IPS DF 6.9 (cell line): ENCODE measurements around the gene GPRIN1.
"Not testable (repeated sequence)": the region's sequence is repeated elsewhere in the genome, so short reads cannot be mapped to it uniquely, and the experiment has no call there.

Source experiments
- DNase-seq: peaks from one replicate; pipeline ENCODE4 v3.0.0-alpha.2; 2013; ENCODE audit warnings: low read depth, low spot score
- H3K27ac ChIP-seq: one replicate; pipeline ENCODE4 v1.5.1; 2013; ENCODE audit warnings: low read length, control low read depth
- H3K27me3 ChIP-seq: 2 replicates; pipeline ENCODE4 v1.6.1; 2013; ENCODE audit warnings: mild to moderate bottlenecking, low read length; ENCODE audit not compliant: control insufficient read depth, insufficient read depth
- H3K36me3 ChIP-seq: 2 replicates; pipeline ENCODE4 v1.6.1; 2013; ENCODE audit warnings: low read length; ENCODE audit not compliant: control insufficient read depth, insufficient read depth
- H3K4me1 ChIP-seq: 2 replicates; pipeline ENCODE4 v1.6.1; 2013; ENCODE audit warnings: low read length; ENCODE audit not compliant: control insufficient read depth, insufficient read depth
- H3K4me3 ChIP-seq: 2 replicates; pipeline ENCODE4 v1.5.1; 2013; ENCODE audit warnings: mild to moderate bottlenecking, low read length
- H3K9me3 ChIP-seq: 2 replicates; pipeline ENCODE4 v1.6.1; 2013; ENCODE audit warnings: low read length, inconsistent platforms; ENCODE audit not compliant: control insufficient read depth, insufficient read depth
- WGBS: extraction: QIAGEN DNeasy Blood & Tissue Kit; methylation state at CpG from one replicate; pipeline ENCODE4 v1.1.7; 2013; ENCODE audit warnings: mixed read lengths, missing lambda C conversion rate; ENCODE audit not compliant: insufficient read length, insufficient coverage; 5-methylcytosine and 5-hydroxymethylcytosine counted together

Gene GPRIN1

DNA sequence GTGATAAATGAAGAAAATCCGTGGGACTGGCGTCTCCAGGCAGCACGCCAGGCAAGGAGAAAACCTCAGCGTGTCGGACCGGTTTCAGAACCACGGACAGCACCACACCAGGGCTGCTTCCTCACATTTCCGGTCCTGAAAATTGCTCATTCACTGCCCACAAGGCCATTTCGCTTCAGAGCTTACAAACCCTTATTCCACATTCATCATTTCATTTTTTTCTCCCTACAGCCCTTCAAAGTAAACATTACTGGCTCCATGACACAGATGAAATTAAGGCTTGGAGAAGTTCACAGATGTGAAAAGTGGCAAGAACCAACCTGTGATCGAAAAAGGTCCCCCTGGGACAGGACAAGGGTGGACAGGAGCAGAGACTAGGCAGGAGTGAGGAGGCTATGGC, 1.5 kb upstream of the GPRIN1 start:
- H3K4me3 ChIP-seq = no peak overlapping the region
- WGBS = no CpG with 5 or more reads among the region's 10 CpGs
- peaks cover 2% of the 10 kb centered on the region; the same call in 1 of the 2 replicates for H3K4me1 ChIP-seq
- no peak overlapping the region for H3K27ac ChIP-seq
- H3K9me3 ChIP-seq = no peaks in the 10 kb centered on the region
- H3K27me3 ChIP-seq = no peaks in the 10 kb centered on the region; the same call in 1 of the 2 replicates
- no peaks in the 10 kb centered on the region for H3K36me3 ChIP-seq
- no peak for DNase-seq

DNA sequence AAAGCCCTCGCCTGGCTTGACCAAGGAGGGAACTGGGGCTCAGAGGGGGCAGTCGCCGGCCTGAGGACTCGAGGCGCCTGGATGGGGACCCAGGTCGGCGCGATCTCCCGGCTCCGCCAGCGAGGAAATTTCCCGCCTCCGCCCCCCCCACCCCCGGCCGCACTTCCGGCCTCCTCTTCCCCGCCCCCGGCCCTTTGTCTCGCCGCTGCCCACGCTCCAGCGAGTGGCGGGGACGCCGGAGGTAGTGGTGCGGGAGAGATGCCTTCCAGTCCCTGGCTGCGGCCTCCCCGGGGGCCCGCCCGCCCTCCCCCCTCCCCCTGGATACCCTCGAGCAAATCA, 448 bp upstream of the GPRIN1 start:
- H3K36me3 ChIP-seq = no peaks in the 10 kb centered on the region
- H3K4me1 ChIP-seq = peaks cover 2% of the 10 kb centered on the region; the same call in 1 of the 2 replicates
- peak overlapping the region; percentile 35; the same call in 1 of the 2 replicates for H3K4me3 ChIP-seq
- no peaks in the 10 kb centered on the region; the same call in 1 of the 2 replicates for H3K27me3 ChIP-seq
- no peaks in the 10 kb centered on the region for H3K9me3 ChIP-seq
- no CpG with 5 or more reads among the region's 31 CpGs for WGBS
- no peak overlapping the region for H3K27ac ChIP-seq
- DNase-seq = no peak

DNA sequence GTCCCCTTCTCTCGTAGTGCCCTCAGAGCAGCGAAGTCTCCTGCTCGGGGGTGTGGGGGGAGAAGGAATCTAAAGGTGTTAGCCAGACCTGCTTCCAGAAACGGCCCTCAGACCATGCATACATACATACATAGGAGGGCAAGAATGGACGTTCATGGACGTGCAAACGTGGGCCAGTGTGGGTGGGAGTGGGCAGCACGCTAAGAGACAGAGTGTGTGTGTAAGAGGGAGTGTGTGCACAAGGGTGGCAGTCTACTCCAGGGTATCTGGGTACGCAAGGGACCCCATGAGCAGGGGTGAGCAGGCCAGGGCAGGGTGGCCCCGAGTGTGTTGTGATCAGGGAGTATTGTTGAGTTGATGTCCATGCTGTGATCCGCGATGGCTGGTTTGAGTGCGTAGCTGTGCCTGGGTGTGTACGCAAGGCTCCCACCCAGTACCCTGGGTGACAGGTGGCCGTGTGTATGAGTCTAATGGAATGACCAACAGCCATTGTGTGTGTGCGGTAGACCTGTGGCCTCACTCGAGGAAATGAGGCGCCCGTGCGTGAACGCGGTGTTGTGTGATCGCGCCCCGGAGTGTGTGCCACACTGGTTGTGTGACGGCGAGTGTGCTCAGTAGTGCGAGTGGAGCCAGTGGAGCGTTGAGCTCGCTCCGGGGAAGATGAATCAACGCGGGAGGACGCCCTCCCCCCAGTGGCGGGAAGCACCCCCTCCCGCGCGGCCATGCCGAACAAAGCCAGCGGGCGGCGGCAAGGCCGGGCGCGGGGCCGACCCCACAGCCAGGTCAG, 826 bp downstream of the GPRIN1 start:
- peak overlapping the region; percentile 35; the same call in 1 of the 2 replicates for H3K4me3 ChIP-seq
- H3K9me3 ChIP-seq = no peaks in the 10 kb centered on the region
- no peak for DNase-seq
- peaks cover 2% of the 10 kb centered on the region; the same call in 1 of the 2 replicates for H3K4me1 ChIP-seq
- H3K27ac ChIP-seq = no peak overlapping the region
- H3K27me3 ChIP-seq = no peaks in the 10 kb centered on the region; the same call in 1 of the 2 replicates
- H3K36me3 ChIP-seq = no peaks in the 10 kb centered on the region
- no CpG with 5 or more reads among the region's 46 CpGs for WGBS

DNA sequence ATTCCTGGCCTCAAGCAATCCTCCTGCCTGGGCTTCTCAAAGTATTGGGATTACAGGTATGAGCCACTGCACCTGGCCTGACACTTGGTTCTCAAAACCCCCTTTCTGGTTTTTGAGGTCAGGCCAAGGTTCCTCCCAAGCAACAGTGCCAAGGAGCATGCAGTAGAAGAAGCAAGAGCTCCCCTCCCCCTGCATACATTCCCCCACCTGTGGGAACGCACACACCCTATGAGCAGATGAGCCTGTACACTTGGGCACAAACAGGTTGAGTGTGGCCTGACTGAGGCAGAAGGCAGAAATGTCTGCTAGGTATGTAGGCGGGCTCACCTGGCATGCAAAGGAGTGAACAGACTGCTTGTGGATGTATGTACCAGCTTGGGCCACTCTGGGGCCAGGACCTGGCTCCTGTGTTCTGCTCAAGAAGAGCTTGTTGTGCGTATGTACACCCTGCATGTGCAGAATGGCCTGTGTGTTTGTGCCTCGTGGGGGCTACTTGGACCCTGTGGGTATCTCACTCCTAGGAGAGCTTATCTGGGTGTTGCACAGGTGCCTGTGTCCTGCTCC, 1.7 kb downstream of the GPRIN1 start:
- Histone ChIP-seq H3K27me3 (no peaks in the 10 kb centered on the region; the same call in 1 of the 2 replicates), H3K9me3 (no peaks in the 10 kb centered on the region), H3K36me3 (no peaks in the 10 kb centered on the region), H3K4me1 (peaks cover 2% of the 10 kb centered on the region; the same call in 1 of the 2 replicates), H3K27ac (no peak overlapping the region), H3K4me3 (no peak overlapping the region)
- no peak for DNase-seq
- WGBS = no CpG with 5 or more reads among the region's 4 CpGs

DNA sequence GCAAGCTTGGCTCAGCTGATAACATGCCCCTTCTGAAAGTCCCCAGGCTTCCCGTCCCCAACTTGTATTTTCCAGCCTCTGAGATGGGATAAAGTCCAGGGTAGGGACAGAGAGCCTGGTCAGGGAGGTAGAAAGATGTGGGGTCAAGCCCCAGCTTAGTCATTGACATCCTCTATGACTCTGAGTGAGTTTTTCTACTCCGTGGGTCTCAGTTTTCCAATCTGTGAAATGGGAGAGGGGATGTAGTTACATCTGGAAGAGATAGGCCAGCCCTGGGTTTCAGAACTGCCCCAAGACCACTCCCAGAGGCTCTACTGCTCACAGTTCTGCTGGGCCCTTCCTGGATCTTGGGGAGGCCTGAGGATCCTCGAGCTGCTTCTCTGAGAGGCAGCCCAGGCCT, 3.1 kb downstream of the GPRIN1 start:
- H3K4me1 ChIP-seq = peaks cover 2% of the 10 kb centered on the region; the same call in 1 of the 2 replicates
- no CpG with 5 or more reads among the region's 3 CpGs for WGBS
- H3K9me3 ChIP-seq = no peaks in the 10 kb centered on the region
- no peak overlapping the region for H3K27ac ChIP-seq
- no peaks in the 10 kb centered on the region; the same call in 1 of the 2 replicates for H3K27me3 ChIP-seq
- no peak overlapping the region for H3K4me3 ChIP-seq
- no peak for DNase-seq
- H3K36me3 ChIP-seq = no peaks in the 10 kb centered on the region

DNA sequence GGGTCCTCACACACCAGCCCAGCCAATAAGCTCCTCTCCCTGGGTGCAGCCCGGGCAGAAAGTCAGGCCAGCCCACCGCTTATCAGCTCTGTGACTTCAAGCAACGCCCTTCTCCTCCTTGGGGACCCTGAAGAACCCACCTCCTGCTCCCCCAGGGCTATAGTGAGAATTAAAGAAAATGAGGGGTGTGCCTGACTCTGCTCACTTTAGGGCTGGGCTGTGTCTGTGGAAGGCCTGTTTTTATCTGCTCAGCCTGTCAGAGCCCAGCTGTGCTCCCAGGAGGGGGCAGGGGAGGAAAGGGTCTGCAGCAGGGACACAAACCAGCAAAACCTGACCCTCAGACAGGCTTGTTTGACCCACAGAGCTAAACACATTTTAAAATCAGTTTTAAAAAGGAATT, 3.9 kb downstream of the GPRIN1 start:
- no peak overlapping the region for H3K27ac ChIP-seq
- H3K4me1 ChIP-seq = peaks cover 2% of the 10 kb centered on the region; the same call in 1 of the 2 replicates
- no peaks in the 10 kb centered on the region for H3K36me3 ChIP-seq
- no peak overlapping the region for H3K4me3 ChIP-seq
- no CpG with 5 or more reads among the region's 3 CpGs for WGBS
- H3K27me3 ChIP-seq = no peaks in the 10 kb centered on the region; the same call in 1 of the 2 replicates
- no peaks in the 10 kb centered on the region for H3K9me3 ChIP-seq
- no peak for DNase-seq

DNA sequence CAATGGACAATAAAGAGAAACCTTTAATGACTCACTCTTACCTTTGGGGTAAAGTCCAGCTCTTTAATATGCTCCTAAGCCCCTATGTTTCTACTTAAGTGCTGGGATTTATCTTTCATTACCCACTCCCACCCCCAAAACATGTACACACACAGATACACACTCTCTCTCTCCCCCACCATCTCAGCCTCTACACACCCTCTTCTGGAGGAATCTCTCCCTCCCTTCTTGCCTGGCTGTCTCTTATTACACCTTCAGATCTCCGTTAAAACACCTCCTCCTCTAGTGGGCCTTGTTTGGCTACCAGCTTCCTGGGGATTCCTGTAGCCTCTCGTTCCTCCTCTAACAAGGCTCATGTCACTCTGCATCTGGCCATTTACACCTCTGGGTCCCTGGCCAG, 6.9 kb downstream of the GPRIN1 start:
- H3K4me1 ChIP-seq = no peaks in the 10 kb centered on the region
- H3K9me3 ChIP-seq = no peaks in the 10 kb centered on the region
- DNase-seq = no peak
- H3K4me3 ChIP-seq = no peak overlapping the region
- no peak overlapping the region for H3K27ac ChIP-seq
- H3K27me3 ChIP-seq = no peaks in the 10 kb centered on the region
- no CpG with 5 or more reads among the region's 2 CpGs for WGBS
- H3K36me3 ChIP-seq = 0 out of 2 replicates have a peak, but pooled peaks cover 2% of the 10 kb centered on the region

DNA sequence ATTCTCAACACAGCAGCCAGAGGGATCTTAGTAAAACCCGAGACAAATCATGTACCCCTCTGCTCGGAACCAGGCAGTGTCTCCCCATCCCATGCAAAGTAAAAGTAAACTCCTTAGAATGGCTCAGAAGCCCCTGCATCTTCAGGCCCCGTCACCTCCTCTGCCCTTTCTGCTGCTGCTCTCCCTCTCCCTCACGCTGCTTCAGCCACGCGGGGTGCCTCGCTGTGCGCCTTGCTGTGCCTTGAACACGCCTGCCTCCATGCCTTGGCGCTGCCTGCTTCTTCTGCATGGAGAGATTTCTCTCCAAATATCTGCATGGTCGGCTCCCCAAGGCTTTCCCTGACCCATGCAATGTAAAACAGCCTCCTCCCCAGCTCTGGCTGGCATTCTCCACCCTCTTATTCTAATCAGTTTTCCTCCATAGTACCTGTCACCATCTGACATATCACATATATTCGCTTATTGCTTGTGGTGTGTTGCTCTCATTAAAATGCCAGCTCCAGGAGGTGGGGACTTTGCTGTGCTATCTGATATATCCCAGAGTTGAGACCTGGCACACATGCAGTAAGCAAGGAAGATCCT, 8.0 kb downstream of the GPRIN1 start:
- Histone ChIP-seq H3K4me1 (no peaks in the 10 kb centered on the region), H3K4me3 (no peak overlapping the region), H3K27ac (no peak overlapping the region), H3K9me3 (no peaks in the 10 kb centered on the region), H3K36me3 (0 out of 2 replicates have a peak, but pooled peaks cover 2% of the 10 kb centered on the region), H3K27me3 (no peaks in the 10 kb centered on the region)
- DNase-seq = no peak
- no CpG with 5 or more reads among the region's 12 CpGs for WGBS

DNA sequence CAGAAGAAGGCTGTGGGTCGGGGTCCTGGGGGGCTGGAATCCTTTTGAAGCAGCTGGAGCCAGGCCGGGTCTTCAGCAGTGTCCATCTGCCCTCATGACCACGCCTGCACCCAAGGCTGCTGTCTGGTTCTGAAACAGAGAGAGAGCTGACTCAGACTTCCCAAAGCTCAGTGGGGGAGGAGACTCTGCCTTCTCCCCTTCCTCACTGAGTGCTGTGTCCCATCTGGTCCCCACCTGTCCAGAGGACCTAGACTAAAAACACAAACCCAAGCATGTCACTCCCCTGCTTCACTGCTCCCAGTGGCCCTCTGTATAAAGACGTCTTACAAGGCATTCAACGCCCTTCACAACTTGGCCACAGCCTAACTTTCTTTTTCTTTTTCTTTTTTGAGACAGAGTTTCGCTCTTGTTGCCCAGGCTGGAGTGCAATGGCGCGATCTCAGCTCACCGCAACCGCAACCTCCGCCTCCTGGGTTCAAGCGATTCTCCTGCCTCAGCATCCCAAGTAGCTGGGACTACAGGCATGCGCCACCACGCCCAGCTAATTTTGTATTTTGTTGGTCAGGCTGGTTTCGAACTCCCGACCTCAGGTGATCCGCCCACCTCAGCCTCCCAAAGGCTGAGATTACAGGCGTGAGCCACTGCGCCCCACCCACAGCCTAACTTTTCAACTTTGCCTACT, 10.1 kb downstream of the GPRIN1 start:
- not testable (repeated sequence) for H3K36me3 ChIP-seq, H3K4me3 ChIP-seq, H3K27me3 ChIP-seq, H3K4me1 ChIP-seq, DNase-seq, H3K9me3 ChIP-seq, H3K27ac ChIP-seq
- WGBS = no CpG with 5 or more reads among the region's 19 CpGs
